GM19468 (cell line): ENCODE results near the gene WNT9A.
"Not testable (repeated sequence)": the region's sequence is repeated elsewhere in the genome, so short reads cannot be mapped to it uniquely, and the experiment has no call there.

Experiments
- ATAC-seq: cut with Tn5 transposase; IDR thresholded peaks from one replicate; pipeline ENCODE4 v1.9.1; 2021; ENCODE audit warnings: mild to moderate bottlenecking, moderate library complexity, moderate number of reproducible peaks; ENCODE audit not compliant: unreplicated experiment; ENCODE audit errors: extremely low read depth

Gene WNT9A, protein sequence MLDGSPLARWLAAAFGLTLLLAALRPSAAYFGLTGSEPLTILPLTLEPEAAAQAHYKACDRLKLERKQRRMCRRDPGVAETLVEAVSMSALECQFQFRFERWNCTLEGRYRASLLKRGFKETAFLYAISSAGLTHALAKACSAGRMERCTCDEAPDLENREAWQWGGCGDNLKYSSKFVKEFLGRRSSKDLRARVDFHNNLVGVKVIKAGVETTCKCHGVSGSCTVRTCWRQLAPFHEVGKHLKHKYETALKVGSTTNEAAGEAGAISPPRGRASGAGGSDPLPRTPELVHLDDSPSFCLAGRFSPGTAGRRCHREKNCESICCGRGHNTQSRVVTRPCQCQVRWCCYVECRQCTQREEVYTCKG

DNA sequence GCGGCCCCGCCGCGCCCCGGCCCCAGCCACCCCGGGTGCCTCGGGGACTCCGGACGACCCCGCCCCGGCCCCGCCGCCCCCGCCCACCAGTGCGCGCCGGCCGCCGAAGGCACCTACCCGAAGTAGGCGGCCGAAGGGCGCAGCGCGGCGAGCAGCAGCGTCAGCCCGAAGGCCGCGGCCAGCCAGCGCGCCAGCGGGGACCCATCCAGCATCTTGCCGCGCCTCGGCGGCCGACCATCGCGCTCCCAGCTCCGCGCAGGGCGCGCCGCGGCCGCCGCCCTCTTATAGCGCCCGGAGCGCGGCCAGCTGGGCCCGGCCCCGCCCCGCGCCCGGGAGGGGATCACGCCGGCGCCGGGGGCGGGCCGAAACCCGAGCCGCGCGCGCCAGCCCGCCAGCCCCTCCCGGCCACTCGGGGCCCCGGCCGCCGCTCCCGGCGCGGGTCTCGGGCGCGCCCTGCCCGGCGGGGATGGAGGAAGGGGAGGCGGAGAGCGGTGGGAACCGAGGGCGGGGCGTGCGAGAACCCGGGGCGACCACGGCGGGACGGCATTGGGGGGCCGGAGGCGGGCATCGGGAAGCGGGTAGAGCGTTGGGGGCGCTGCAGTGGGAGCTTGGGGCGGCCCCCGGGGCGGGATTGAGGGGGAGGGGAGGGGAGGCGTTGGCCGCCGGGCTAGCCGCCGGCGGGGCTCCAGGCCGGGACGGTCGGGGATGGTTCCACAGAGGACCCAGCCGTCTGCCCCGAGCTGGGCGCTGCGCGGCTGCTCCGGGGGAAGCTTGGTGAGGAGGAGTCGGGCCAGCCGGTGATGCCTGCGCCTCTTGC, at the start of gene WNT9A:
Gene WNT9A (minus strand): TSS at position 257 of the 817 bp plus-strand sequence. CDS start 45 bp downstream, at position 212.
- no peak for ATAC-seq

DNA sequence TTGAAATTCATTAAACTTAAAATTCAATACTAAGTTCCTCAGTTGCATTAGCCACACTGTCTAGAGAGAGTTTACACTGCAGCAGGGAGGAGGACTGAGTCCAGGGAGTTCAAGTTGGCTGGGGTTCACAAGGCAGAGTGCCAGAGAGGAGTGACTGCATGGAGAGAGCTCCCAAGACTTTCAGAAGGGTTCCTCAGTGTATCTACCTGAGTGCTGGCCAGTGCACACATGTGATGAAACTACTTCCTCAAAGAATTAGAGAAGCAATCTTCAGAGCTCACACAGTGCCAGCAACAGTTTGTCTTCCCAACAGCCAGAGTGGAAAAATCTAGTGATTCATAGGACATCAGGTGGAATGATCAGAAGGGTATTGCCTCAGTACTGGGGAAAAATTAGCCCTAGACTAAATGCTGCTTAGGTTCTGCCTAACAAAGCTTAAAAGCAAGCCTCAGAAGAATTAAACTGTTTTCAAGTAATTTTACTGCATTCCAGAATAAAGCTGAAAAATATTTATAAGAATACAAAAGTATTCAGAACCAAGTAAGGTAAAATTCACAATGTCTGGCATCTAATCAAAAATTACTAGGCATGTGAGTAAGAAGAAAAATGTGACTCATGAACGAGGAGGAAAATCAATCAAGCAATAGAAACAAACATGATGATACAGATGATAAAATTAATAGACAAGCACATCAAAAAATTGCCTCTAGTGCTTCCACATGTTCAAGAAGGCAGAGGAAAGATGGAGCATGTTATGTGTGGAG, 48.6 kb upstream of the WNT9A start:
- no peak for ATAC-seq

DNA sequence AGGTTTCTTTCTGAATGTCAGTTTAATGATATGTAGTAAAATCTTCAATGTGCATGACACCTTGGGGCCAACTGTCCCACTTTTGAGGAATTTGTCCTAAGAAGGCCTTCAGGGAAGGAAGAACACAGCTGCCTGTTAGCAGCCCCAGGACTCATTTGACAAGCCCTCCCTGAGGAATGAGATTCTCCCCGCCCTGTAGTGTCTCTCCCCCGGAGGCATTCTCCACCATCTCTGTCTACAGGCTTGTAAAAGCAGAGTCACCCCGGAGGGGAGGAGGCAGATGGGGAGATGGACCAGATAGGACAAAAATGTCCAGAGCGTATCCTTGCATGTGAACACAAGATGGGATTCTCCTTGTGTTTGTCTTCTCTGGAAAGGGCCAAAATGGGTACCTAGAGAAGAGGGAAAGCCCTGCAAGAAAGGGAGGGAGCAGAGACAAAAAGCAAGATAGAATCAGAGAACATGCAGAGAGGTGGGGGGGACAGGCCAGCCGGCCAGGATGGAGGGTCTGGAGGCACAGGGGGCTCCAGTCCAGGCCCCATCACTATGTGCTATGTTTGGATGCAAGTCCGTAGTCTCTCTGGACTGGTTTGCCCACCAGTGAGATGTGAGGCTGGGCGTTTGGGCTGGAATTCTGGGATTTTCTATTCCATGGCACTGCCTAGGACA, 47.0 kb upstream of the WNT9A start:
- ATAC-seq, result no peak

DNA sequence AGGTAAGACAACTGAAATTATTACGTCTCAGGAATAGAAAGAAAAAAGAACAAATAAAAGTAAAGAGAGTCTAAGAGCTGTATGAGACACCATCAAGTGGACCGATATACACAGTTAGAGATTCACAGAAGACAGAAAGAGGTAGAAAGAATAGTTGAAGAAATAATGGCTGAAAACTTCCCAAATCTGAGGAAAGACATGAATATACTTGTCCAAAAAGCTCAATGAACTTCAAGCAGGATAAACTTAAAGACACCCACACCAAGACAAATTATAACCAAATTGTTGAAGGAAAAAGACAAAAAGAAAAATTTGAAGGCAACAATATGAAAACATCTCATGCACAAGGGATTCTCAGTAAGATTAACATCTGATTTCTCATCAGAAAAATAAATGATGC, 39.4 kb upstream of the WNT9A start:
- ATAC-seq, result no peak

DNA sequence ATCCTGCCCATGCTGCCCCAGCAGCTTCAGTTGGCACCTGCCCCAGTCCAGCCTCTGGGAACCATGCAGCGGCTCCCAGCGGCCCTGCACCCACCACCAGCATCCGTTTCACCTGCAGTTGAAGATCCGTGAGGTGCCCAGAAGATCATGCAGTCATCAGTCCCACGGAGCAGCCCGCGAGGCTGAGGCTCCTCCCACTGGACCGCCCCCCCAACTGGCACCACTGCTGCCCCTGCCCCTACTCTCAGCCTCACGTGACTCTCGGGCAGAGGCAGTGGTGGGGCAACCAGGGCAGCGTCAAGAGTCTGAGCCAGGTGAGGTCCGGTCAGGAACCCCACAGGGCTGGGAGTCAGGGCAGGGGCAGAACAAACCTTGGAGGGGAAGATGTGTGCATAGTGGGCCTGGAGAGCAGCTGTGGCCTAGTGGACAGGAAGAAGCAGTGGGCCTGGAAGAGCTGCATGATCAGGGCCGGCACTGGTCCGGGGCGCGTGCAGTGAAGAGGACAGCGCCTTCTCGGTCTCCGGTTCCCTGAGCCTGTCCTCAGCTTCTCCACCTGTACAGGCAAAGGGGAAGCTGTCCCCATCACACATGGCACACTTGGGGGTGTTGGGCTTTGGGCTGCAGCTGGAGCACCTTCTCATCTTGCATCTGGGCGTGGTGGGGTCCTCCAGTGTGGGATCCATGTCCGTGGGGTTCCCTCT, 28.0 kb upstream of the WNT9A start:
- ATAC-seq, result not testable (repeated sequence)

DNA sequence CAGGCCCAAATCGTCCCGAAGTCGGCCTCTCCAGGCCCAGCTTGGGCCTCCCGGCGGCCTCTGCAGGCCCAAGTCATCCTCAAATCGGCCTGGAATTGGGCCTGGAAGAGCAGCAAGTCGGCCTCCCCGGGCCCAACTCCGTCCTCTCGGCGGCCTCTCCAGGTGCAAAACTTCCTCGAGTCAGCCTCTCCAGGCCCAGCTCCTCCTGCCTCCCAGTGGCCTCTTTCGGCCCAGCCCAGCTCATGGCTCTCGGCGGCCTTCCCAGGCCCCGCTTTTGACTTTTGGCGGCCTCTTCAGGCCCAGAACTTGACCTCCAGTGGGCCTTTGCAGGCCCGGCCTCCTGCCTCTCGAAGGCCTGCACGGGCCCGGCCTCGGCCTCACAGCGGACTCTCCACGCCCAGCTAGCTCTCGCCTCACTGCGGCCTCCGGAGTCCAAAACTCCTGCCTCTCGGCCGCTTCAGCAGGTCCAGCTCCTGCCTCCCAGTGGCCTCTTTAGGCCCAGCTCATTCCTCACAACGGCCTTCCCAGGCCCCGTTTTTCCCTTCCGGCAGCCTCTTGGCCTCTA, 26.1 kb upstream of the WNT9A start:
- not testable (repeated sequence) for ATAC-seq

DNA sequence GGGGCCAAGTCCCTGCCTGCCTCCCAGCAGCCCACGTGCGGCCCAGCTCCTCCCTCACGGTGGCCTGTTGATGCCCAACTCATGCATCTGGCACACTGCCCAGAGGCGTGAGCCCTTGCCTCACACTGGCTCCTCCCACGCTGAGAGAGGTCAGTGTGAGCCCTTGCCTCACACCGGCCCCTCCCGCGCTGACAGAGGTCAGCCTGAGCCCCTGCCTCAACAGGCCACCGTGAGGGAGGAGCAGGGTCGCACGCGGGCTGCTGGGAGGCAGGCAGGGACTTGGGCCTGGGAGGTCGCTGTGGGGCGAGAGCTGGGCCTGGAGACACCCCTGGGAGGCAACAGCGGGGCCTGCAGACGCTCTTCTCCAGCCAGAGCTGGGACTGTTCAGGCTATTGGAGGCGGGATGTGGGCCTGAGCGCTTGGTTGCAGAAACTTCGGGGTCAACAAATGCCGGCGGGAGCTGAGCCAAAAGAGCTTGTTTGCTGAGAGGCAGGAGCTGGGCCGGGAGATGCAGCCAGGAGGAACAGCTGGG, 25.2 kb upstream of the WNT9A start:
- not testable (repeated sequence) for ATAC-seq

DNA sequence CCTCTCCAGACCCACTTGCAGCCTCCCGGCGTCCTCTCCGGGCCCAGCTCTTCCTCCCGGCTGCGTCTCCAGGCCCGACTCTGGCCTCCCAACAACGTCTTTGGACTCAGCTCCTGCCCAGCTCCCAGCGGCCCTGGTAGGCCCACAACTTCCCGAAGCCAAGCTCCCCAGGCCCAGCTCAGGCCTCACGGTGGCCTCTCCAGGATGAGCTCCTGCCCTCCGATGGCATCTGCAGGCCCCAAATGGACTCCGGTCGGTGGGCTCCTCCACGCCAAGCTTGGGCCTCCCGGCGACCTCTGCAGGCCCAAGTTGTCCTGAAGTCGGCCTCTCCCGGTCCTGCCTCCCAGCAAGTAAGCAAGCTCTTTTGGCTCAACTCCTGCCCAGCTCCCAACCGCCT, 24.5 kb upstream of the WNT9A start:
- not testable (repeated sequence) for ATAC-seq

DNA sequence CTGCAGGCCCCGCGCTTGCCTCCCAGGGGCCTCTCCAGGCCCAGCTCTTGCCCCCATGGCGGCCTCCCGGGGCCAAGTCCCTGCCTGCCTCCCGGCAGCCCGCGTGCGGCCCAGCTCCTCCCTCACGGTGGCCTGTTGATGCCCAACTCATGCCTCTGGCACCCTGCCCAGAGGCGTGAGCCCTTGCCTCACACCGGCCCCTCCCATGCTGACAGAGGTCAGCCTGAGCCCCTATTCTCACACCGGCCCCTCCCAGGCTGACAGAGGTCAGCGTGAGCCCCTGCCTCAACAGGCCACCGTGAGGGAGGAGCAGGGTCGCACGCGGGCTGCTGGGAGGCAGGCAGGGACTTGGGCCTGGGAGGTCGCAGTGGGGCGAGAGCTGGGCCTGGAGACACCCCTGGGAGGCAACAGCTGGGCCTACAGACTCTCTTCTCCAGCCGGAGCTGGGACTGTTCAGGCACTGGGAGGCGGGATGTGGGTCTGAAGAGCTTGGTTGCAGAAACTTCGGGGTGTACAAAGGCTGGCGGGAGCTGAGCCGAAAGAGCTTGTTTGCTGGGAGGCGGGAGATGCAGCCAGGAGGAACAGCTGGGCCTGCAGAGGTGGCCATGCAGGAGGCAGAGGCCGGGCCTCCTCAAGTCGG, 24.0 kb upstream of the WNT9A start:
- not testable (repeated sequence) for ATAC-seq

DNA sequence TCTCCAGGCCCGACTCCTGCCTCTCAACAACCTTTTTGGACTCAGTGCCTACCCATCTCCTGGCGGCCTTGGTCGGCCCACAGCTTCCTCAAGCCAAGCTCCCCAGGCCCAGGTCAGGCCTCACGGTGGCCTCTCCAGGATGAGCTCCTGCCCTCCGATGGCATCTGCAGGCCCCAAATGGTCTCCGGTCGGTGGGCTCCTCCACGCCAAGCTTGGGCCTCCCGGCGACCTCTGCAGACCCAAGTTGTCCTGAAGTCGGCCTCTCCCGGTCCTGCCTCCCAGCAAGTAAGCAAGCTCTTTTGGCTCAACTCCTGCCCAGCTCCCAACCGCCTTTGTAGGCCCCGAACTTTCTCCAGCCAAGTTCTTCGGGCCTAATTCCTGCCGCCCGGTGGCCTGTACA, 23.5 kb upstream of the WNT9A start:
- not testable (repeated sequence) for ATAC-seq

DNA sequence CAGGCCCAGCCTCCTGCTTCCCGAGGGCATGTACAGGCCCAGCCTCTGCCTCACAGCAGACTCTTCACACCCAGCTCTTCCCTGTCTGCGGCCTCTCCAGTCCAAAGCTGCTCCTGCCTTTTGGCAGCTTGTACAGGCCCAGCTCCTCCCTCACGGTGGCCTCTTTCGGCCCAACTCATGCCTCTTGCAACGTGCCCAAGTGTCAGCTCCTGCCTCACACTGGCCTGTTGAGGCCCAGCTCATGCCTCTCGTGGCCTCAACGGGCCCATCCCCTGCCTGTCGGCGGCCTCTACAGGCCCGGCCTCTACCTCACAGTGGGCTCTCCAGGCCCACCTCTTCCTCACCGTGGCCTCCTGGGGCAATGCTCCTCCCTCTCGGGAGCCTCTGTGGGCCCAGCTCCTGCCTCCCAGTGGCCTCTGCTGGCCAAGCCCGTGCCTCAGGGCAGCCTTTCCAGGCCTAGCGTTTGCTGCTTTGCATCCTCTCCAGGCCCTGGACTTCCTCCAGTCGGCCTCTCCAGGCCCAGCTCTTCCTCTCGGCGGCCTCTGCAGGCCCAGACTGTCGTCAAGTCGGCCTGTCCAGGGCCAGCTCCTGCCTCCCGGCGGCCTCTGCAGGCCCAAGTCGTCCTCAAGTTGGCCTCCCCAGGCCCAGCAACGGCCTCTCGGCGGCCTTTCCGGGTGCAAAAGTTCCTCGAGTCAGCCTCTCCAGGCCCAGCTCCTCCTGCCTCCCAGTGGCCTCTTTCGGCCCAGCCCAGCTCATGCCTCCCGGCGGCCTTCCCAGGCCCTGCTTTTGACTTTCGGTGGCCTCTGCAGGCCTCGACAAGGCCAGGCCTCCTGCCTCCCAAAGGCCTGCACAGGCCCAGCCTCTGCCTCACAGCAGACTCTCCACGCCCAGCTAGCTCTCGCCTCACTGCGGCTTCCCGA, 22.6 kb upstream of the WNT9A start:
- not testable (repeated sequence) for ATAC-seq

DNA sequence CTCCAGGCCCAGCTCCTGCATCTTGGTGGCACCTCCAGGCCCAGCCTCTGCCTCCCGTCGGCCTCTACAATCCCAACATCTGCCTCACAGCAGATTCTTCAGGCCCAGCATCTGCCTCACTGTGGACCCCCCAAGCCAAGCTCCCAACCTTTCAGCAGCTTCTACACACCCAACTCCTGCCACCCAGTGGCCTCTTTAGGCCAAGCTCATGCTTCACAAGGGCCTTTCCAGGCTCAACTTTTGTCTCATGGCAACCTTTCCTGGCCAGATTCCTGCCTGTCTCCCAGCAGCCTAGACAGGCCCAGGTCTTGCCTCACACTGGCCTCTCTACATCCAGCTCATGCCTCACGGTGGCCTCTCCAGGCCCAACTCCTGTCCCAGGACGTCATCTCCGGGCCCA, 20.1 kb upstream of the WNT9A start:
- not testable (repeated sequence) for ATAC-seq

DNA sequence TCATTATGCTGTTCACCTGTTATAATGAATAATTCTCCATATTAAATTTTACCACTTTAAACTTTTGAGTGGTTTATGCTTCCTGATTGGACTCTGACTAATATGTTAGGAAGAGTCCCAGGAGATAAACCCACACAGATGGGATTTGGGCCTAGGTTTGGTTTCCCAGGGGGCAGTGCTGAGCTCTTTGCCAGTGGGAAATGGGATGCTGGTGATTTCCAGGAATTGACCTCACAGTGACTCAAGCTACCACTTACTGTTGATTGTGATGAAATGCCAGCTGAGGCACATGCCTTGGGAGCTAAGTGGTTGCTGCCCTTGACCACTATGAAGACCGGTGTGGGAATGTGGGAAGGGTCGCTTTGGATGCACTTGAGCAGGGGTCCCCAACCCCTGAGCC, 19.0 kb upstream of the WNT9A start:
- not testable (repeated sequence) for ATAC-seq

DNA sequence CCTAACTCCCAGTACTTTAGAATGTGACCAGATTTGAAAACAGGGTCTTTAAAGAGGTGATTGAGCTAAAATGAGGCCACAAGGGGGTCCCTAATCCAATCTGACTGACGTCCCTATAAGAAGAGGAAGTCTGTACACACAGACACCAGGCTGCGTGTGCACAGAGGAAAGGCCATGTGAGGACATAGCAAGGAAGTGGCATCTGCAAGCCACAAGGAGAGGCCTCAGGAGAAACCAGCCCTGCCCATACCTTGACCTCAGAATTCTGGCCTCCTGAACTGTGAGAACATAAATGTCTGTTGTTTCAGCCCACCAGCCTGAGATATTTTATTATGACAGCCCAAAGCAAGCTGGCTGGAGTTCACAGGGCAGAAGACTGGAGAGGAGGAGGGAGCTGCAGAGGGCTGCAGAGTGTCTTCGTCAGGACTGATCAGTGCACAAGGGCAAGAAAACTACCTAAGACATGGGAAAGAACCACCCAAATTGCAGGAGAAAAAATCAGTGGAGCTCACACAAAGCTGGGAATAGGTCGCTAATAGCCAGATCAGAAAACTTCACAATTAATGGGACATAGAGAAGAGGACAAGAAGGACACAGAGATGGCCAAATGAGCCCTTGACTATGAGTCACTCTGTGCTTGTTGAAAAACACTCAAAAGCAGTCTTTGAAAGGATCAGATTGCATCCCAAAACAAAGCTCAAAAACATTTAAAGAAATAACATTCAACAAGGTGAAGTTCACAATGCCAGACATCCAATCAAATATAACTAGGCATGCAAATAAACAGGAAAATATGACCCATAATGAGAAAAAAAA, 14.1 kb upstream of the WNT9A start:
- no peak for ATAC-seq

DNA sequence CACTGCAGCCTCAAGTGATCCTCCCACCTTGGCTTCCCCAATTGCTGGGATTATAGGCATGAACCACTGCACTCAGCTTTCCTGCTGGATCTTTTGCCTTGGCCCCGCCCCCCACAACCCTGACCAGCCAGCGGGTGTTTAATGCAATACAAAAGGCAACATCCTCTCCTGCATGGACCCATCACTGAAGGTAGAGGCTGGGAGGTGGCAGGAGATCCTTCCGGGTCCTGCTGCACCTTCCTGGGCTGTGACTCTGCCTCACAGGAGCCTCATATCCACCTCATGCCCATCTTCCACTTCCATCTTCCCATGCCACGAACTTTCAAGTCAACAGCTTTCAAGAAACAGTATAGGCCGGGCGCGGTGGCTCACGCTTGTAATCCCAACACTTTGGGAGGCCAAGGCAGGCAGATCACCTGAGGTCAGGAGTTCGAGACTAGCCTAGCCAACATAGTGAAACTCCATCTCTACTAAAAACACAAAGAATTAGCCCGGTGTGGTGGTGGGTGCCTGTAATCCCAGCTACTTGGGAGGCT, 11.7 kb upstream of the WNT9A start:
- ATAC-seq, result no peak

DNA sequence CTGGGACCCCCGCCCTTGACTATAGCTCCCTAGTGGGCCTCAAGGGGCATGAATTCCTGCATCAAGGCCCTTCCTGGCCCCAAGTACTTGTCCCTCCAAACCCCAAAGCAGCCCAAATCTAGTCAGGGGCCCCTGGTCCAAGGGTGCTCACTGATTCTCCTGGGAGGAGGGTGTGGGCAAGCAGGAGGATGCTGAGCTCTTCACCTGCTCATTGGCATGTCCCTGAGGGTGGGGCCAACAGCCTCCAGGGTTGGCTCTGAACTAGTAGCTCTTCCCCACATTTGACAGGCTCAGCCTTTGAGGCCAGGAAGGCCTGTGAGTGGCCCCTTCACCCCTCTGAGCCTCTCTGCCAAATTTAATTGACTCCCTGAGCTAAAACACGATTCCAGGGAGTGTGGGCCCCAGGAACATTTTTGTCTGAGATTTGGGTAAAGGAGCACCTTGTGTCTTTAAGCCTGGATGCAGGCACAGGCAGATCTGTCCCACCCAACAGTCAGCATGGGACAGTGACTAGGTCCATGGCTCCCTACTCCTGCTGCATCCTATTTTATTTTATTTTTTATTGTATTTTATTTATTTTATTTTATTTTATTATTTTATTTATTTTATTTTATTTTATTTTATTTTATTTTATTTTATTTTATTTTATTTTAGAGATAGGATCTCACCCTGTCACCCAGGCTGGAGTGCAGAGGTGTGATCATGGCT, 11.0 kb upstream of the WNT9A start:
- ATAC-seq, result no peak
